Neural crest cell (in vitro differentiated cells): Measurements from ENCODE around the gene MORC4. TPM values are rescaled to one million over a fixed set of nuclear protein-coding genes. Genes with fewer than 3 reads are reported as not detected.

Source experiments
- DNase-seq: peaks from one replicate; pipeline ENCODE4 v3.0.0; 2021; ENCODE audit warnings: low read depth, mixed read lengths, low spot score
- H3K27ac Mint-ChIP-seq: one replicate; pipeline ENCODE4 v1.8.0; 2021; ENCODE audit warnings: mild to moderate bottlenecking, mixed read lengths; ENCODE audit not compliant: unreplicated experiment
- H3K27me3 Mint-ChIP-seq: 2 replicates; pipeline ENCODE4 v1.8.0; 2021; ENCODE audit warnings: low read depth, mild to moderate bottlenecking, mixed read lengths
- H3K36me3 Mint-ChIP-seq: 2 replicates; pipeline ENCODE4 v1.8.0; 2021; ENCODE audit warnings: low read depth, mild to moderate bottlenecking, mixed read lengths
- H3K4me1 Mint-ChIP-seq: 2 replicates; pipeline ENCODE4 v1.8.0; 2021; ENCODE audit warnings: mixed read lengths
- H3K4me3 Mint-ChIP-seq: one replicate; pipeline ENCODE4 v1.8.0; 2021; ENCODE audit warnings: mild to moderate bottlenecking, mixed read lengths
- H3K9me3 Mint-ChIP-seq: 2 replicates; pipeline ENCODE4 v1.8.0; 2021; ENCODE audit warnings: mixed read lengths
- total RNA-seq: library from RNA; stranded (reverse); gene quantifications from 2 replicates; pipeline ENCODE4 v1.2.1, GENCODE V29; 2021
- TF ChIP-seq, protein P1 (sequence below): fragments of 200-600 bp; sonication (generic); conservative IDR thresholded peaks from 2 replicates; pipeline ENCODE4 v1.5.0; 2021; ENCODE audit warnings: antibody characterized with exemption, mild to moderate bottlenecking

MORC4 gene
- total RNA-seq, 1 donor from 2014 or later: 10.1 TPM

DNA sequence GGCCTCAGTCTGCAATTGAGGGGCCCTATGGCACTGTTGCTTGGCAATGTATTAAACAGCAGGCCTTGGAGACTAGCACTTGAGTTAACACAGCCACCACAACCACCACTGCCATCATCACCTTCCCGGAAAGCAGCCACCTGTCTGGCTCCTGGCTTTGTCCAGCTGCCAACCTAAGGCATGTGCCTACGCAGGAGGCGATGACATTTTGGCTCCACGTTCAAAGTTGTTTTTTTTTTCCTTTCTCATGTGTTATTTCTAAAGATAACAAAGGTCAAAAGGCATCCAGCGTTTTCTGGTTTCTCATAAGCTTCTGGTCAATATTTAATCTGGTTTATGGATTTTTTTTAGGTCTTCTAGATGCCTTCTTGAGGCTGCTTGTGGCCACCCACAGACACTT lies 72.3 kb downstream of the MORC4 start:
- Mint-ChIP-seq H3K27ac (no peak overlapping the region), H3K4me3 (no peak overlapping the region), H3K4me1 (peaks cover 7% of the 10 kb centered on the region), H3K9me3 (no peaks in the 10 kb centered on the region), H3K36me3 (no peaks in the 10 kb centered on the region), H3K27me3 (no peaks in the 10 kb centered on the region)
- no peak for DNase-seq
- TF ChIP-seq, protein P1, sequence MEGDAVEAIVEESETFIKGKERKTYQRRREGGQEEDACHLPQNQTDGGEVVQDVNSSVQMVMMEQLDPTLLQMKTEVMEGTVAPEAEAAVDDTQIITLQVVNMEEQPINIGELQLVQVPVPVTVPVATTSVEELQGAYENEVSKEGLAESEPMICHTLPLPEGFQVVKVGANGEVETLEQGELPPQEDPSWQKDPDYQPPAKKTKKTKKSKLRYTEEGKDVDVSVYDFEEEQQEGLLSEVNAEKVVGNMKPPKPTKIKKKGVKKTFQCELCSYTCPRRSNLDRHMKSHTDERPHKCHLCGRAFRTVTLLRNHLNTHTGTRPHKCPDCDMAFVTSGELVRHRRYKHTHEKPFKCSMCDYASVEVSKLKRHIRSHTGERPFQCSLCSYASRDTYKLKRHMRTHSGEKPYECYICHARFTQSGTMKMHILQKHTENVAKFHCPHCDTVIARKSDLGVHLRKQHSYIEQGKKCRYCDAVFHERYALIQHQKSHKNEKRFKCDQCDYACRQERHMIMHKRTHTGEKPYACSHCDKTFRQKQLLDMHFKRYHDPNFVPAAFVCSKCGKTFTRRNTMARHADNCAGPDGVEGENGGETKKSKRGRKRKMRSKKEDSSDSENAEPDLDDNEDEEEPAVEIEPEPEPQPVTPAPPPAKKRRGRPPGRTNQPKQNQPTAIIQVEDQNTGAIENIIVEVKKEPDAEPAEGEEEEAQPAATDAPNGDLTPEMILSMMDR: no peak

DNA sequence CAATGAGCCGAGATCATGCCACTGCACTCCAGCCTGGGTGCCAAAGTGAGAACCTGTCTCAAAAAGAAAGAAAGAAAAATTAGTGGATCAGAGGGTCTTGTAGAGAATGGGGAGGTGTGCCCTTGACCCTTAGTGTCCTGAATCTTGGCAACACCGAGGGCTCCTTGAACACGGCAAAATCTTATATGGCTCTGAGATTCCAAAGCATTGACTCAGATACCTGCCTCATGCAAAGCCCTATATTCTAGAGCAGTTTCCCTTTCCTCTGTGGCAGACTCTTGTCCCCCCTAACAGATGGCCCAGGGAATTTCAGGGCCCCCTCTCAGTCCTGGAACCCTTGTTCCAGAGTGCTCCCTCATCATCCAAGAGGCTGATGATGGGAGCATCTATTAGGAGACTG lies 73.0 kb downstream of the MORC4 start:
- Mint-ChIP-seq H3K4me1 (peaks cover under 1% of the 10 kb centered on the region), H3K27me3 (no peaks in the 10 kb centered on the region), H3K27ac (no peak overlapping the region), H3K36me3 (no peaks in the 10 kb centered on the region), H3K4me3 (no peak overlapping the region), H3K9me3 (no peaks in the 10 kb centered on the region)
- TF ChIP-seq, protein P1: no peak
- no peak for DNase-seq

DNA sequence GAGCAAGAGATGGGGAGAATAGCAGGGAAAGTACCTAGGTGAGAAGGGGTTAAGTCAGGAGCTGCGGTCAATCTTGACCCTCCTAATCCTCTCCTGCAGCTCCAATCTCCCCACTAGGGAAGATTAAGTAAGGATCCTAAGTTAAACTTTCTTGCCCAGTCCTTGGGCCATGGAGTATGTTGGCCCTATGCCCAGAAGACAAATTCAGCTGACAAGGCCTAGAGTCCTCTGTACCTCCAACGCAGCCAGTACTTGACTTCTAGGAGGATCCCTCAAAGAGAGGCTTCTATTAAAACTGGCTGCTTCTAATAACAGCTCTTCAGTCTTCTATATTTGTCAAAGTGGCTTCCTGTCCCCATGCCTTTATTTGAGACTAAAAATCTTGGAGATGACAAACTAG lies 78.4 kb downstream of the MORC4 start:
- Mint-ChIP-seq H3K4me1 (peaks cover 8% of the 10 kb centered on the region), H3K36me3 (no peaks in the 10 kb centered on the region), H3K9me3 (peaks cover 13% of the 10 kb centered on the region), H3K27ac (no peak overlapping the region), H3K4me3 (no peak overlapping the region), H3K27me3 (no peaks in the 10 kb centered on the region)
- TF ChIP-seq, protein P1: no peak
- no peak for DNase-seq

GRCh38 chrX:106919932-106920452 lies 80.0 kb downstream of the MORC4 start, which contains the start of gene CLDN2:
Gene CLDN2 (plus strand): TSS chrX:106920402. CDS start chrX:106928229, 7,827 bp downstream.
- TF ChIP-seq, protein P1: no peak
- DNase-seq: no peak
- Mint-ChIP-seq H3K27ac (peak within 1 kb of the TSS; percentile 12), H3K36me3 (no peaks in the 10 kb centered on the region), H3K4me3 (no peak within 1 kb of the TSS), H3K9me3 (peaks cover 16% of the 10 kb centered on the region), H3K4me1 (peaks cover 8% of the 10 kb centered on the region), H3K27me3 (no peaks in the 10 kb centered on the region)

DNA sequence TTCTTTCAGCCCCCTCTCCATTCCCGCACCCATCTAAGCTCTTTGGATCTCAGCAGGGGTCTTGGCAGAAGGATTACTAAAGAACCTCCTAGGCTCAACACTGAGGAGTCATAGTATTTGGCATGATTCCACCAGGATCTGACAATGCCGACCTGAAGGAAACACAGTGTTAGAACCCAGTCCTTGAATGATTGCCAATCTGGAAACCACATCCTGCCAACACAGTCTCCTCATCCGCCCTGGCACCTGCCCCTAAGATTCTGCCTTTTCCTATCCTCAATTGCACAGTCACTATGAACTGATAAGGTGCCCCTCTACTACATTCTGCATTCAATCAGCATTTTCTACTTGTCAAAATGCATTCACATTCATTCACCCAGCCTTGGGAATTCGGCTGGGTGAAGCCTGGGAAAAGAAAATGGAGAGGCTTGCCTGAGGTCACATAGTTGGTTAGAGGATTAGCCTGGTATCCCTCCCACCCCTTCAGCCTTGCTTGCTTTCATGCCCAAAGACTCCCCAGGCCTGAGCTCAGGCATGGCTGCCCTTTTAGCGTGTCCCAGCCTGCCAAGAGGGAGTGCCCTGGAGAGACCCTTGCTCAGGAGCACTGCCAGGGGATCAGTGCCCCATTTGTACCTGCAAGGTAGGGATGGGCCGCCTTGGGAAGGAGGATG lies 82.0 kb downstream of the MORC4 start:
- no peaks in the 10 kb centered on the region for H3K27me3 Mint-ChIP-seq
- TF ChIP-seq, protein P1: no peak

More for the DNA sequence above, 82.0 kb downstream of the MORC4 start:
- no peak overlapping the region for H3K27ac Mint-ChIP-seq
- peaks cover 8% of the 10 kb centered on the region for H3K4me1 Mint-ChIP-seq
- peaks cover 16% of the 10 kb centered on the region for H3K9me3 Mint-ChIP-seq
- no peak for DNase-seq
- no peaks in the 10 kb centered on the region for H3K36me3 Mint-ChIP-seq
- H3K4me3 Mint-ChIP-seq: no peak overlapping the region
